Fibroblast of skin of right biceps (primary cell): ENCODE data around the gene KCNQ5.

Experiments
- DNase-seq: peaks from one replicate; pipeline ENCODE4 v3.0.0-alpha.2; 2013

KCNQ5 gene

DNA sequence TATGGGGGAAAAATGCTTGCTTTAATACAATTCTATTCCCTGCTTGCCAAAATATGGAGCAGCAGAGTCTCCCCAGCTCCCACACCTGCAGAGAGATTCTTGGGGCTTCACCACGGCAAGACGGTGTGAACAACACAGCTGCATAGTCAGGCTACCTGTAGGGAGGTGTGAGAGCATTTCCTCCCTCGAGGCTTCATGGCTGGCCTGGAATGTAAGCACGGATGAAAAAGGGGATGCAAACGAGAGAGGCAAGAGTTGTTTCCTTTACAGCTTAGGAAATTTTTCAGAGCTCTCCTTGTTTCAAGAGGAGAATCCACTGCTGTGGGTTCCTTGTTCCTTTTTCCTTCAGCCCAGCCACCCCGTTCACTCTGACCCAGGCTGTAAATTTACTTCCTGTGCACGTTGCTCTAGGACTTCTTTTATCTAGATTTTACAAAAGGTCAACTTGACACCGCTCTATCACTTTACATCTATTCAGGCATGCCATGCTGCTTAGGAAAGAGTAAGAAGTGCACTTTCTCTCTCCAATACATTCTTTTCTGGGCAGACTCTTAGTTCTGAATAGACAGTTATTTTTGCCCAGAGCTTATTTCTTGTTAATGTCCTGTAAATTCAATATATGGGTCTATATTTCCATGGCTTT, 406.4 kb downstream of the KCNQ5 start:
- DNase-seq: no peak

- no peak for DNase-seq
These were observed 407.1 kb downstream of the KCNQ5 start for GRCh38 chr6:73028893-73029450.

GRCh38 chr6:73030257-73030656, 408.4 kb downstream of the KCNQ5 start:
- no peak for DNase-seq

DNA sequence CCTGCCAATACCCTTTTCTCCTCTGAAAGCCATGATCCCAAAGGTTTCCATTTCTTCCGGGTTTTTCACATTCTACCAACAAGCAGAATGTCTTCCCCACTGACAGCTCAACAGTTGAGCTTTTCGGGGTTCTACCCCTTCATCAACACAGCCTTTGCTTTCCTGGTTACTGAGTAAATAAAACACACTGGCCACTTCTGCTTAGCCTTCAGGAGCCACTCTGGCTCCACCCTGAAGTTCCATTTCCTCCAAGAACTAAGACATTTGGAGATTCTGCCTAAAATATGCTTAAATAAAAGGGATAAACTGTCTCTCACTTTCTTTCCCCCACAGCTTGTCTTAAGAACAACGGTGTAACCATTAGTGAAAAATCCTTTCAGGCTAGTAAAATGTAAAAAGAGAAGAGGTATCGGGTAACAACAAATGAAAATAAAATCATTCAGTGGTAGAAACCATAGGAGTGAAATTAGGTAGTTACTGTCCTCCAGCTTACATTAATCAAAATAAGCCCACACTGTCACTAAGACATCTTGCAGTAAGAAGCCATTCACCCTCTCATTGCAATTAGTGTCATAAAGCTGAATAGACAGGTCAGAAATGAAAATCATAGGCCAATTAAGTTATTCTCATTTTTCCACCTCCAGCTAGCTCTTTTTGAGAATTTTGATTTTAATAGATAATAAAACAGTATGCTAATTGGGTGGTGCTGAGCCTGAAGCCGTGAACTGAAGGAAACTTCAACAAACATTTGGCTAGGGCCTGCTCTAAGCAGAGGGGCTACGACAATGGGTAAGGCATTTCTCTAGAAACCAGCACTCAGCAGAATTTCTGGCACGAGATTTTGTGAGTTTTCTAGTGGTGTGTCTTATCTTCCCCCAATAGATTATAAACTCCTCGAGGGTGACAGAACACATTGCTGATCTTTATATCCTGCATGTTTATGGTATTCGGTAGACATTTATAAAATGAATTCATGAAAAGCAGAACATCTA, 409.2 kb downstream of the KCNQ5 start:
- DNase-seq: no peak

- DNase-seq: peak; percentile 39
These were observed 410.7 kb downstream of the KCNQ5 start for GRCh38 chr6:73032586-73032985.

GRCh38 chr6:73036689-73037088, 414.8 kb downstream of the KCNQ5 start:
- no peak for DNase-seq

DNA sequence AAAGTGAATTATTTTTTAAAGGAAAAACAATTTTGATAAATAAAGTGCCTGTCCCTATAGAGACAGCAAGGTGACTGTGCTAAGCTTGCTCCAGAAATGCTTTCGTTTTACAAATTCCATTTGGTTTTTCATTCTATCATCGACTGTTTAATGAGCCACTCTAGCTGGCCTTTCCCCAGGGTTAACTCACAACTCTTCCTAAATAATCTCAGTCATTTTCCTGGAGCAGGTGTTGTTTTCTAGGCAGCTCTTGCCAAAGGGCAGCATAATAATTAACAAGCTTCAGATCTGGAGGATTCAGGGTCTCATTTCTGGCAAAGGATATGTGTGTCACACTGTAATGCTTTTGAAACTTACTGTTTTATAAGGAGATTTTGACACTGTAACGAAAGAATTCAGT, 419.2 kb downstream of the KCNQ5 start:
- no peak for DNase-seq

DNA sequence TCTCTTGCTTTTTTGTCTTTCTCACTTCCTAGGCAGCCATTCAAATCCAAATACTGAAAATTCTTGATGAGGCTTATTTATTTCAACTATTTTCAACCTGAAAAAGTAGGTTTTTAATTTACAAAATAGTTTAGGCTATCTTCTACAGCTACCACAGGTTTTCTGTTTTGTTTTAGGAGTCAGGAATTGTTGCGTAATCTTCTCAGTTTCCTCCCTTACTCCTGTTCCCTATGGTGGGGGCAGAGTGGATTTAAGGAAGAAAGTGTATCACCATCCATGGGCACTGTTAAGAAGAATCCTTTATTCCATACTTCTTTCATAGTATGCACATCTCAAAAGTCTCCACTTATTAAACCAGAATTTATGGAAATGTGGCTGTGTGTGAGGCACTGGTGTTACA, 421.0 kb downstream of the KCNQ5 start:
- no peak for DNase-seq

DNA sequence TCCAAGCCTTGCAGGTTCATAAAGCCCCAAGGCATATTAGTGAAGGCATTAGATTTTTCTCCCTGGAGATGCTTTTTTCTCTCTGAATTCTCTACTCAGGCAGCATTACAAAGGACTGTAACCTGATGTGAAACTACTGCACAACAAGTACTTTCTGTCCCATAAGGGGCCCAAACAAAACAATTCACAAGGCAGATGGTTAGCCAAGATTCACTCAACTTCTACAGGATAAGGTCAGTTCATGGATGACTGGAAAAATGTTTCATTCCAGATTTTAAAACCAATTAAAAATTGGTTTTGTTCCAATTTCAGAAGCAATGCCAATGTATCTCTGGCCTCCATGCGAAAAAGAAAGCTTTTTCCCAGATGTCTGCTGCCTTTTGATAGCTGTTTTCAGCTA, 421.6 kb downstream of the KCNQ5 start:
- DNase-seq: no peak

DNA sequence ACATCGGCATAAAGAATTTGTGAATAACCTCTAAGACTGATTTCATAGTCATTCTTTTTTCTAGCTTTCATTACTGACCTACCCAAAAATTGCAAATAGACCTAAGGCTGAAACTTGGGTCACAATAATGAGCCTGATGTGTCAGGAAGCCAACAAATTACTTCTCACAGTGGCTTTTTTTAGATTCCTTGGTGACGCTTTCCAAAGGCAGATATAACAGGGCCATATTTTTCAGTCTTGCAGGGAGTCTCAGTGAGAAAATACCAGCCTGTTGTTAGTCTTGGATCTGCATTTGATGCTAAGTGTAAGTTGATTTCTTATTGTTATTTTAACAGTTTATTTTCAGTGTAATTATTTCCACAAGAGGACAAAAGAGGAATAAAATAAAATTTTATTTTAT, 423.7 kb downstream of the KCNQ5 start:
- DNase-seq: no peak

DNA sequence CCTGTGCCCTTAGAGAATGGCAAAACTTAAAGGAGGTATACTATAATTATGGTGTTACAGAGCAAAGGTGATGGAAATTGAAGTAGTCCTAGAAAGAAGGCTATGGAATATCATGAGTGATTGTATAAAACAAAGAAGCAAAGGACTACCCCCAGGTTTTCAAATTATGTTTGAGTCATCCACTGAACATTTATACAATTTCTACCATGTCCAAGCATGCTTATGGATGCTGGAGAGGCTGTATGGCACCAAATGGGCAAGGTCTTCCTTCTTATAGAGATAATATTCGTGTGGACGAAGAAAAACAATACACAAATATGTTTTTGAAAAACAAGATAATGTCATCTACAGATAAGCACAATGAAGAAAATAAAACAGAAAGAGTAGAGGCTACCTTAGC, 425.9 kb downstream of the KCNQ5 start:
- DNase-seq: no peak

DNA sequence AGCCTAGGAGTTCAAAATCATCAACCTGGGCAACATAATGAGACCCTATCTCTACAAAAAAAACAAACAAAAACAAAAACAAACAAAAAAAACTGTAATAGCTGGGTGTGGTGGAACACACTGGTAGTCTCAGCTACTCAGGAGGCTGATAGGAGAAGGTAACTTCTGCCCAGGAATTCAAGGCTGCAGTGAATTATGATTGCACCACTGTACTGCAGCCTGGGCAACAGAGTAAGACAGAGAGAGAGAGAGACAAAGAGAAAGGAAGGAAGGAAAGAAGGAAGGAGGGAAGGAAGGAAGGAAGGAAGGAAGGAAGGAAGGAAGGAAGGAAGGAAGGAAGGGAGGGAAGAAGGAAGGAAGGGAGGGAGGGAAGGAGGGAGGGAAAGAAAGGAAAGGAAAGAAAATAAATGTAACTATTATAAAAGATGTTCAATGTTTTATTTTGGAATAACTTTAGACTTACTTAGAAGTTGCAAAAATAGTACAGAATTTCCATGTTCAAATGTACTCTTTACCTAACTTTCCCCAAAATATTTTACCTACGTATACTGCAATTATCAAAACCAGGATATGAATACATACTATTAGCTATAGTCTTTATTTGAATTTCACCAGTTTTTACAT, 428.2 kb downstream of the KCNQ5 start:
- no peak for DNase-seq

DNA sequence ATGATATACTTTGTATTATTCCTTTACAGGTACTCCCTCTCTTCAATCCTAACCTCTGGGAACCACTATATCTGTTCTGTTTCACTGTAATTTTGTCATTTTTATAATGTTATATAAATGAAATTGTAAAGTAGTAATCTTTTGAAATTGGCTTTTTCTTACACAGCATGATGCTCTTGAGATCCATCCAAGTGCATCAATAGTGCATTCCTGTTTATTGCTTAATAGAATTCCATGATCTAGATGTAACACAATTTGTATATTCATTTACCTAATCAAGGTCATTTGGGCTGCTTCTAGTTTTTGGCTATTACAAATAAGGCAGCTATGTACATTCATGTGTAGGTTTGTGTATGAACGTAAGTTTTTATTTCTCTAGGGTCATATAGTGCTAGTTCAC, 428.8 kb downstream of the KCNQ5 start:
- peak; percentile 15 for DNase-seq

GRCh38 chr6:73051147-73051546, 429.3 kb downstream of the KCNQ5 start:
- no peak for DNase-seq

- DNase-seq: no peak
These were observed 433.1 kb downstream of the KCNQ5 start for GRCh38 chr6:73054958-73055357.

- peak; percentile 79 for DNase-seq
These were observed 436.9 kb downstream of the KCNQ5 start for GRCh38 chr6:73058736-73059135.

DNA sequence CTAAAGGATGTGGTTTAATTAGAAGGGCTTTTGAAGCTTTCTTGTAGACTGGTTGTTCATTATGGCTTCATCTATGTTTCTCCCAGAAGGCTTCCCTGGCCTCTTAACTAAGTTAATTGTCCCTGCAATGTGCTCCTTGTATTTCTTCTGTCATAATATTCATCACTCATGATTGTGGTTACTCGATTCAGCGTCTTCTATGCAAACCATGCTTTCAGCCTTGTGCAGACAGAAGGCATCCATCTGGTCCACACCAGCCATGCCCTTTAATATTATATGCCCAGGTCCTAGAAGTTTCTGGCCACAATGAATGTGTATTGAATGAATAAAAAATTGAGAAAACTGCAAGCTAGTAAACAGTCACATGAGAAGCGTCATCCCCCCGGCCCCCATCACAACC, 440.3 kb downstream of the KCNQ5 start:
- DNase-seq: peak; percentile 34

GRCh38 chr6:73062837-73063236, 441.0 kb downstream of the KCNQ5 start:
- peak; percentile 72 for DNase-seq

DNA sequence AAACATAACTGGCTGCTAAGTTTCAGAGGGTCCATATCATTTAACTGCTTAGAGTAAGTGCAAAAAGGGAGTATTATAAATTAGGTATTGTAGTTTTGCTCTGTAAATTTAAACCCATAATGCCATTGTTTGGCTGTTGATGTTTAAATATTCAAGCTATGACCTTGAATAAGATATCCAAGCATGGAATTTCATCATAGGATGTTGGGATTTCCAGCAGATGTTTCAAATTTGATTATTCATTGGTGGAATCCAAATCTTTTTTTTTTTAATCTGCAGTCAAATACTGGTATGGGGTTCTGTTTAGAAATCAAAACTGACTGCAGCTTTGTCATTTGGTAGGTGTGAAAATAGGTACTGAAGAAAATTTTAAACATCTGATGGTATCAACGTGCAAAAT, 442.4 kb downstream of the KCNQ5 start:
- peak; percentile 40 for DNase-seq

GRCh38 chr6:73073238-73073637, 451.4 kb downstream of the KCNQ5 start:
- DNase-seq: no peak

GRCh38 chr6:73074175-73074574, 452.3 kb downstream of the KCNQ5 start:
- peak; percentile 85 for DNase-seq

DNA sequence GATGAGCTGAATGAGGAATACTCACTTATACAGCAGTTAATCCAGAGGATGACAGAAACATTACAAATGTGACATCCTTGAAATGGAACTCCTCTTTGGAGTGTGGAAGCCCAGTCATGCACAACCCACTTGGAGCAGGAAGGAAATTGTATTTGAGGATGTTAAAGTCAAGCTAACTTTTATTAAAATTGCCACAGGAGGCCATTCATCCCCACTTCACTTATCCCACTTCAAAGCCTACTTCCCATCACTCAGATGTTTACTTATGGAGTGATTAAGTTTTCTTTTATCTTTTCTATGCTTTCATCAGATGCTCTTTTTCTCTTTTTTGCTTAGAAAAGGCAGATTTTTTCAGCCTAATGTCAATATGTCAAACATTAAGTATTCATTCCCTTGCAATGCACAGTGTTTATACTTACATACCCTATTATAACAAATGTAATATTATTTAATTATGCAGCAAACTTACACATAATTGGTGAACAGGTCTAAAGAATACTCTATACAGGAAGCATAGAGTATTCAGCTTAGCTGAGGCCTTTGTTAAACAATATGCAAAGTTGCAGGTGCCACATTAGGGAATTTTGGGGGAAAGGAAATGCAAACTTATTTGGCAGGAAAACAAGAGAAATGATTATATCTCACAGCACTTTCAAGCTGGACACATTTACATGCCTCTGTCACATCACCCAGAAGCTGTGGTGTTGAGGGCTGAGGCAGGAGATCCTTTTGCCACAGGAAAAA, 454.5 kb downstream of the KCNQ5 start:
- no peak for DNase-seq
